Suprapubic skin (tissue), 3 donors: Measurements from ENCODE around the gene DEPDC5.

ENCODE experiments used
- CTCF ChIP-seq, 2 donors: fragments of 200-600 bp in 1 of 2; fragments of 450-650 bp in 1 of 2; sonication (generic) in 1 of 2; IDR thresholded peaks; one replicate each; pipeline ENCODE4 v1.5.1; 2016 to 2019; ENCODE audit warnings: antibody characterized with exemption in 2 of 2, mild to moderate bottlenecking in 1 of 2, moderate library complexity in 1 of 2
- POLR2A ChIP-seq, 2 donors: fragments of 450-650 bp; IDR thresholded peaks; one replicate each; pipeline ENCODE4 v1.6.1; 2017; ENCODE audit warnings: antibody characterized with exemption in 2 of 2, mild to moderate bottlenecking in 2 of 2, moderate library complexity in 2 of 2

- TF ChIP-seq CTCF (IDR thresholded peaks at IDR 0.05) (no peak), POLR2A (IDR thresholded peaks at IDR 0.05) (no peak)
Measured at GRCh38 chr22:31935961-31936635, 182.3 kb downstream of the DEPDC5 start.
